MM.1S (cell line): ENCODE measurements around the gene HOXB3.

Experiments
- EZH2phosphoT487 ChIP-seq: fragments of 300-600 bp; sonication (generic); IDR thresholded peaks from 2 replicates; pipeline ENCODE4 v1.6.1; 2018; ENCODE audit warnings: antibody characterized with exemption, low read length
- TF ChIP-seq, protein P1 (sequence below): fragments of 300-600 bp; sonication (generic); IDR thresholded peaks from 2 replicates; pipeline ENCODE4 v1.5.1; 2016; ENCODE audit warnings: antibody characterized with exemption, low read length, mixed read lengths

DNA sequence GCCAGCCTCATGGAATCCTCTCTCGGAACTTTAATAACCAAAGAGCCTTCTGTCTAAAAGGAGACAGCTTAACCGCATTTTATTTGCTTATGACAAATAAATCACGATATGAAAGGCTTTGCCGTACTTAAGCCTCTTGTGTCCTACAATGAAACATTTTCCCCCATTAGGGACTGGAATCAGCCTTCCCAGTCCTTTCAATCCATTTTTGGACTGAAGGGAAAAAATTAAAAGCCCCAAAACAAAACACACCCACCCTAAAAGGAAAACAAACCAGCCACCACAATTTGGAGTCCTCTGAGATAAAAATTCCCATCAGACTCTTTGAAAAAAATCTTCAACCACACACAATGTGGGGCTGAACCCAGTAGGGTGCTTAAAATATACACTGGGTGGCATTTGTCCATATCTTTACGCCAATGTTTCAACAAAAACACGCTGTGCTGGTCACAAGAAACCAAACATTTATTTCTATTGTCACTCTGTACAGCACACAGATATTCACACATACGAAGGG lies 14.9 kb downstream of the HOXB3 start:
- TF ChIP-seq, protein P1, sequence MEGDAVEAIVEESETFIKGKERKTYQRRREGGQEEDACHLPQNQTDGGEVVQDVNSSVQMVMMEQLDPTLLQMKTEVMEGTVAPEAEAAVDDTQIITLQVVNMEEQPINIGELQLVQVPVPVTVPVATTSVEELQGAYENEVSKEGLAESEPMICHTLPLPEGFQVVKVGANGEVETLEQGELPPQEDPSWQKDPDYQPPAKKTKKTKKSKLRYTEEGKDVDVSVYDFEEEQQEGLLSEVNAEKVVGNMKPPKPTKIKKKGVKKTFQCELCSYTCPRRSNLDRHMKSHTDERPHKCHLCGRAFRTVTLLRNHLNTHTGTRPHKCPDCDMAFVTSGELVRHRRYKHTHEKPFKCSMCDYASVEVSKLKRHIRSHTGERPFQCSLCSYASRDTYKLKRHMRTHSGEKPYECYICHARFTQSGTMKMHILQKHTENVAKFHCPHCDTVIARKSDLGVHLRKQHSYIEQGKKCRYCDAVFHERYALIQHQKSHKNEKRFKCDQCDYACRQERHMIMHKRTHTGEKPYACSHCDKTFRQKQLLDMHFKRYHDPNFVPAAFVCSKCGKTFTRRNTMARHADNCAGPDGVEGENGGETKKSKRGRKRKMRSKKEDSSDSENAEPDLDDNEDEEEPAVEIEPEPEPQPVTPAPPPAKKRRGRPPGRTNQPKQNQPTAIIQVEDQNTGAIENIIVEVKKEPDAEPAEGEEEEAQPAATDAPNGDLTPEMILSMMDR: no peak
- TF ChIP-seq EZH2phosphoT487: no peak
